ENCODE results near the gene IQCN. TPM values are rescaled to one million over a fixed set of nuclear protein-coding genes. Genes with fewer than 3 reads are reported as not detected.

The IQCN gene
- total RNA-seq, 3 donors from 2014 or later (not counting 1 experiment from before 2014, with no cell fraction given): 13.7 to 19.4 (median 15.6) TPM

- H3K27me3 ChIP-seq (ENCODE audit: control insufficient read depth, insufficient read depth, low read length): no peaks in the 10 kb centered on the region
- no peaks in the 10 kb centered on the region for H3K36me3 Mint-ChIP-seq
- peaks cover 21 to 23% of the 10 kb centered on the region in 2 donors for H3K4me1 Mint-ChIP-seq
- no peak for TF ChIP-seq CTCF (IDR thresholded peaks at IDR 0.05)
- no peaks in the 10 kb centered on the region for H3K27me3 Mint-ChIP-seq (ENCODE audit: low read depth in 2 of 2)
- intact Hi-C loops (cut with micrococcal nuclease): no loop called here
- WGBS (ENCODE audit: insufficient coverage): 88% methylated on average over 18 of the region's 18 CpGs
- ATAC-seq (no peak), DNase-seq (no peak)
- peaks cover 51% of the 10 kb centered on the region for H3K4me1 ChIP-seq (ENCODE audit: control insufficient read depth, insufficient read depth, low read length)
- H3K9me3 ChIP-seq (ENCODE audit: control insufficient read depth, insufficient read depth, low read length): no peaks in the 10 kb centered on the region
- H3K27ac ChIP-seq (ENCODE audit: low read length): peak overlapping the region; percentile 99
- no peak overlapping the region for H3K4me3 ChIP-seq (ENCODE audit: low read length)
- peak overlapping the region; percentile 49 to 74 for H3K27ac Mint-ChIP-seq
- no peaks in the 10 kb centered on the region for H3K9me3 Mint-ChIP-seq
- H3K36me3 ChIP-seq (ENCODE audit: control insufficient read depth, insufficient read depth, low read length): peaks cover 2% of the 10 kb centered on the region
- H3K4me3 Mint-ChIP-seq: peak overlapping the region; percentile 45
Measured at GRCh38 chr19:18300930-18301717, 26.9 kb upstream of the IQCN start.

DNA sequence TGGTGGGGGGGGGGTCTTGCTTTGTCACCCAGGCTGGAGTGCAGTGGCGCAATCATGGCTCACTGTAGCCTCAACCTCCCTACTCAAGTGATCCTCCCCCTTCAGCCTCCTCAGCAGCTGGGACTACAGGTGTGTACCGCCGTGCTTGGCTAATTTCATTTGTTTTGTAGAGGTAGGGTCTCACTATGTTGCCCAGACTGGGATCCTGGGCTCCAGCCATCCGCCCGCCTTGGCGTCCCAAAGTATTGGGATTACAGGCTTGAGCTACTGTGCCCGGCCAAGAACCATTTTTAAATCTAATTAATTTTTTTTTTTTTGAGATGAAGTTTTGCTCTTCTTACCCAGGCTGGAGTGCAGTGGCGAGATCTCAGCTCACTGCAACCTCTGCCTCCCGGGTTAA is 25.4 kb upstream of the IQCN start:
- 98% methylated on average over 8 of the region's 9 CpGs for WGBS (ENCODE audit: insufficient coverage)
- H3K4me3 ChIP-seq (ENCODE audit: low read length): no peak overlapping the region
- H3K36me3 ChIP-seq (ENCODE audit: control insufficient read depth, insufficient read depth, low read length): no peaks in the 10 kb centered on the region
- ATAC-seq: no peak
- no peaks in the 10 kb centered on the region for H3K36me3 Mint-ChIP-seq
- H3K4me3 Mint-ChIP-seq: no peak overlapping the region
- H3K9me3 ChIP-seq (ENCODE audit: control insufficient read depth, insufficient read depth, low read length): no peaks in the 10 kb centered on the region
- H3K27ac Mint-ChIP-seq: no peak overlapping the region
- H3K27me3 ChIP-seq (ENCODE audit: control insufficient read depth, insufficient read depth, low read length): no peaks in the 10 kb centered on the region
- no peaks in the 10 kb centered on the region for H3K9me3 Mint-ChIP-seq
- H3K27ac ChIP-seq (ENCODE audit: low read length): no peak overlapping the region
- intact Hi-C loops (cut with micrococcal nuclease): no loop called here
- peaks cover 22 to 24% of the 10 kb centered on the region in 2 donors for H3K4me1 Mint-ChIP-seq
- H3K27me3 Mint-ChIP-seq (ENCODE audit: low read depth in 2 of 2): no peaks in the 10 kb centered on the region
- DNase-seq: no peak
- no peak for TF ChIP-seq CTCF (IDR thresholded peaks at IDR 0.05)
- H3K4me1 ChIP-seq (ENCODE audit: control insufficient read depth, insufficient read depth, low read length): peaks cover 41% of the 10 kb centered on the region

GRCh38 chr19:18298601-18299000 is 24.3 kb upstream of the IQCN start:
- H3K4me1 Mint-ChIP-seq: peaks cover 19 to 24% of the 10 kb centered on the region in 2 donors
- Histone ChIP-seq H3K9me3 (ENCODE audit: control insufficient read depth, insufficient read depth, low read length) (no peaks in the 10 kb centered on the region), H3K27ac (ENCODE audit: low read length) (no peak overlapping the region), H3K27me3 (ENCODE audit: control insufficient read depth, insufficient read depth, low read length) (no peaks in the 10 kb centered on the region), H3K36me3 (ENCODE audit: control insufficient read depth, insufficient read depth, low read length) (no peaks in the 10 kb centered on the region), H3K4me3 (ENCODE audit: low read length) (no peak overlapping the region), H3K4me1 (ENCODE audit: control insufficient read depth, insufficient read depth, low read length) (peaks cover 41% of the 10 kb centered on the region)
- H3K36me3 Mint-ChIP-seq: no peaks in the 10 kb centered on the region
- DNase-seq (no peak), ATAC-seq (no peak)
- 86% methylated on average over 3 of the region's 6 CpGs for WGBS (ENCODE audit: insufficient coverage)
- no peak for TF ChIP-seq CTCF (IDR thresholded peaks at IDR 0.05)
- intact Hi-C loops (cut with micrococcal nuclease): no loop called here
- H3K4me3 Mint-ChIP-seq: no peak overlapping the region
- no peaks in the 10 kb centered on the region for H3K27me3 Mint-ChIP-seq (ENCODE audit: low read depth in 2 of 2)
- H3K9me3 Mint-ChIP-seq: no peaks in the 10 kb centered on the region
- H3K27ac Mint-ChIP-seq: no peak overlapping the region

DNA sequence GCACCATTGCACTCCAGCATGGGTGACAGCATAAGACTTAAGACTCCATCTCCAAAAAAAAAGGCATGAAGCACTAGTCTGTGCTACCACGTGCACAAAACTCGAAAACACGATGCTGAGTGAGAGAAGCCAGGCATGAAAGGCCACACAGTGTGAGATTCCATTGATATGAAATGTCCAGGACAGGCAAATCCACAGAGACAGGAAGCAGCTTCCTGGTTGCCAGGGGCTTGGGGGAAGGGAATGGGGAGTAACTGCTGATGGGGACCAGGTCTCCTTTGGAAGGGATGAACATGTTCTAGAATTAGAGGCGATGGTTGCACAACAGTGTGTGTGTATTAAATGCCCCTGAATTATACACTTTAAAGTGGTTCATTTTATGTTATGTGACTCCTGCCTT is 23.1 kb upstream of the IQCN start:
- WGBS (ENCODE audit: insufficient coverage): 93% methylated on average over 3 of the region's 4 CpGs
- H3K4me3 Mint-ChIP-seq: no peak overlapping the region
- no peaks in the 10 kb centered on the region for H3K36me3 ChIP-seq (ENCODE audit: control insufficient read depth, insufficient read depth, low read length)
- no peak overlapping the region for H3K4me3 ChIP-seq (ENCODE audit: low read length)
- H3K27ac ChIP-seq (ENCODE audit: low read length): no peak overlapping the region
- no peaks in the 10 kb centered on the region for H3K9me3 Mint-ChIP-seq
- H3K9me3 ChIP-seq (ENCODE audit: control insufficient read depth, insufficient read depth, low read length): no peaks in the 10 kb centered on the region
- no peak for TF ChIP-seq CTCF (IDR thresholded peaks at IDR 0.05)
- H3K36me3 Mint-ChIP-seq: no peaks in the 10 kb centered on the region
- H3K27me3 ChIP-seq (ENCODE audit: control insufficient read depth, insufficient read depth, low read length): no peaks in the 10 kb centered on the region
- ATAC-seq (no peak), DNase-seq (no peak)
- no peaks in the 10 kb centered on the region for H3K27me3 Mint-ChIP-seq (ENCODE audit: low read depth in 2 of 2)
- peaks cover 21 to 26% of the 10 kb centered on the region in 2 donors for H3K4me1 Mint-ChIP-seq
- no peak overlapping the region for H3K27ac Mint-ChIP-seq
- H3K4me1 ChIP-seq (ENCODE audit: control insufficient read depth, insufficient read depth, low read length): peaks cover 41% of the 10 kb centered on the region
- intact Hi-C loops (cut with micrococcal nuclease): no loop called here
